OCI-LY3 (cell line): ENCODE measurements around the gene UBL5.
A peak's percentile ranks its signal among the peaks of the same experiment; 100 is the strongest.

ENCODE experiments used
- H2AFZ ChIP-seq: fragments of 200-600, 300-600 bp; shearing (Covaris generic); 2 replicates; pipeline ENCODE4 v1.6.0; 2014; ENCODE audit warnings: antibody characterized with exemption, low read depth, low read length
- H3K27ac ChIP-seq: fragments of 200-600, 300-600 bp; sonication (generic); 2 replicates; pipeline ENCODE4 v1.5.1; 2014; ENCODE audit warnings: mild to moderate bottlenecking, low read length, moderate library complexity, mixed read lengths
- H3K27me3 ChIP-seq: fragments of 200-600, 300-600 bp; sonication (generic); 2 replicates; pipeline ENCODE4 v1.6.1; 2014; ENCODE audit warnings: low read depth, low read length, mixed read lengths
- H3K36me3 ChIP-seq: fragments of 200-600, 300-600 bp; sonication (generic); replicated peaks from 2 replicates; pipeline ENCODE3; 2014; ENCODE audit warnings: low read depth, low read length, mixed read lengths
- H3K4me1 ChIP-seq: fragments of 300-600, 200-600 bp; sonication (generic); 2 replicates; pipeline ENCODE4 v1.6.1; 2014; ENCODE audit warnings: low read length, mixed read lengths
- H3K4me2 ChIP-seq: fragments of 200-600, 300-600 bp; sonication (generic); 2 replicates; pipeline ENCODE4 v1.6.1; 2014; ENCODE audit warnings: low read length, mixed read lengths
- H3K4me3 ChIP-seq: fragments of 300-600, 200-600 bp; sonication (generic); 2 replicates; pipeline ENCODE4 v1.5.1; 2014; ENCODE audit warnings: antibody characterized with exemption, mild to moderate bottlenecking, low read length, moderate library complexity
- H3K79me2 ChIP-seq: fragments of 300-600, 200-600 bp; shearing (Covaris generic); 2 replicates; pipeline ENCODE4 v1.6.1; 2014; ENCODE audit warnings: mild to moderate bottlenecking, low read length, mixed read lengths
- H3K9ac ChIP-seq: fragments of 300-600, 200-600 bp; shearing (Covaris generic); 2 replicates; pipeline ENCODE4 v1.6.0; 2014; ENCODE audit warnings: mild to moderate bottlenecking, low read length, moderate library complexity
- H3K9me3 ChIP-seq: fragments of 200-600, 300-600 bp; shearing (Covaris generic); 2 replicates; pipeline ENCODE4 v1.6.1; 2014; ENCODE audit warnings: low read length, mixed read lengths; ENCODE audit not compliant: insufficient read depth
- H4K20me1 ChIP-seq: fragments of 200-600, 300-600 bp; sonication (generic); 2 replicates; pipeline ENCODE4 v1.6.1; 2016; ENCODE audit warnings: low read length, mixed read lengths; ENCODE audit not compliant: insufficient read depth
- EZH2phosphoT487 ChIP-seq: fragments of 200-600 bp; shearing (Covaris generic); IDR thresholded peaks from 2 replicates; pipeline ENCODE4 v1.6.1; 2018; ENCODE audit warnings: antibody characterized with exemption, mixed run types, low read depth
- TF ChIP-seq, protein P1 (sequence below): fragments of 200-600, 300-600 bp; sonication (generic); IDR thresholded peaks from 2 replicates; pipeline ENCODE4 v1.5.1; 2014; ENCODE audit warnings: antibody characterized with exemption, low read length, low read depth

Gene UBL5

DNA sequence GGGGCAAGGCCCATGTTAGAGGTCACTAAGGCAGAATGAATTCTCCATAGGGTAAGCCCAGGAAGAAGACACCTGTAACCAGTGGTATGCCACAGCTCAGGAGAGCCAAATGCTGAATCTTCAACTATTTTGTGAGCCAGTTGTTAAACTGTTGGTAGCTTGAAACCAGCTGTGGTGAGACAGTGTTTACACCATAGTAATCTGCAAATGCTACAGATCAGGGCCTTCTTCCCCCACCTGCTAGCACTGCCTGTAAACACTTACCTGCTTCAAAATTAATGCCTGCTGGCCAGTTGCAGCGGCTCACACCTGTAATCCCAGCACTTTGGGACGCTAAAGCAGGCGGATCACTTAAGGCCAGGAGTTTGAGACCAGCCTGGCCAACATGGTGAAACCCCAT lies 20.9 kb upstream of the UBL5 start:
- TF ChIP-seq EZH2phosphoT487 = no peak
- TF ChIP-seq, protein P1, sequence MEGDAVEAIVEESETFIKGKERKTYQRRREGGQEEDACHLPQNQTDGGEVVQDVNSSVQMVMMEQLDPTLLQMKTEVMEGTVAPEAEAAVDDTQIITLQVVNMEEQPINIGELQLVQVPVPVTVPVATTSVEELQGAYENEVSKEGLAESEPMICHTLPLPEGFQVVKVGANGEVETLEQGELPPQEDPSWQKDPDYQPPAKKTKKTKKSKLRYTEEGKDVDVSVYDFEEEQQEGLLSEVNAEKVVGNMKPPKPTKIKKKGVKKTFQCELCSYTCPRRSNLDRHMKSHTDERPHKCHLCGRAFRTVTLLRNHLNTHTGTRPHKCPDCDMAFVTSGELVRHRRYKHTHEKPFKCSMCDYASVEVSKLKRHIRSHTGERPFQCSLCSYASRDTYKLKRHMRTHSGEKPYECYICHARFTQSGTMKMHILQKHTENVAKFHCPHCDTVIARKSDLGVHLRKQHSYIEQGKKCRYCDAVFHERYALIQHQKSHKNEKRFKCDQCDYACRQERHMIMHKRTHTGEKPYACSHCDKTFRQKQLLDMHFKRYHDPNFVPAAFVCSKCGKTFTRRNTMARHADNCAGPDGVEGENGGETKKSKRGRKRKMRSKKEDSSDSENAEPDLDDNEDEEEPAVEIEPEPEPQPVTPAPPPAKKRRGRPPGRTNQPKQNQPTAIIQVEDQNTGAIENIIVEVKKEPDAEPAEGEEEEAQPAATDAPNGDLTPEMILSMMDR = no peak
- no peak overlapping the region for H3K4me3 ChIP-seq
- no peaks in the 10 kb centered on the region for H3K79me2 ChIP-seq
- peaks cover 28% of the 10 kb centered on the region for H3K36me3 ChIP-seq
- no peak overlapping the region for H3K27ac ChIP-seq
- no peak overlapping the region for H3K4me2 ChIP-seq
- H2AFZ ChIP-seq = no peak overlapping the region
- H3K4me1 ChIP-seq = no peaks in the 10 kb centered on the region
- no peaks in the 10 kb centered on the region for H3K9me3 ChIP-seq
- no peaks in the 10 kb centered on the region for H4K20me1 ChIP-seq
- H3K27me3 ChIP-seq = no peaks in the 10 kb centered on the region
- H3K9ac ChIP-seq = no peak overlapping the region

DNA sequence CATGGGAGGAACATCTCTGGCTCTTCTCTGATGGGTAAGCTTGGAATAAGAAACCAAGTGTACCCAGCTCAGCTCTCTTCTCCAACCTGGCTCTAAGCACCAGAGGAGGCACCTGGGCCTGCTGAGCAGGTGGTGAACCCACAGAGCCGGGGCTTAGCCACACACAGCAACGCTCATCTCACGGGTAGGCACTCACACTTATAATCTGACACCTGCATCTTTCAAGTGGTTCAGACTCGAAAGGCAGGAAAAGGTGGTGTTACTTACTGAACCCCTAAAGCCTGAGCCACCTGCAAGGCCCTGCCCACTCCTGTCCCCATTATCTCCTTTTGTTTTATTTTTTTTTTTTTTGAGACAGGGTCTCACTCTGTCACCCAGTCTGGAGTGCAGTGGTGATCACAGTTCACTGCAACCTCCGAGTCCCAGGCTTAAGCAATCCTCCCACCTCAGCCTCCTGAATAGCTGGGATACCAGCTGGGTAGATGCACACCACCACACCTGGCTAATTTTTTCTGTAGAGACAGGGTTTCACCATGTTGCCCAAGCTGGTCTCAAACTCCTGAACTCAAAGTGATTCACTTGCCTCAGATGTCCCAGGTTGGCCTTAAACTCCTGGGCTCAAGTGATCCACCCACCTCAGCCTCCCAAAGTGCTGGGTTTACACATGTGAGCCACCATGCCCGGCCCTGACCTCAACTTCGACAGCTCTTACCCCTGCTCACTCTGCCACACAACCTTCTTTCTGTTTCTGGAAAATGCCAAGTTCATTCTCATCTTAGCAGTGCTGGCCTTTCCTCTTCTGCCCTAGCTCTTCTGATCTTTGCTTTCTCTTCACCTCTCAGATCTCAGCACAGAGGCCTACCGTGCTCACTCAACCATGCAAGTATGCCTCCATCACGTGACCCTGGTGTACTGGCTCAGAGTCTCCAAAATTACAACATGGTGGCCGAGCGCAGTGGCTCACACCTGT lies 18.6 kb upstream of the UBL5 start:
- no peaks in the 10 kb centered on the region for H4K20me1 ChIP-seq
- no peaks in the 10 kb centered on the region for H3K9me3 ChIP-seq
- no peak overlapping the region for H3K9ac ChIP-seq
- H2AFZ ChIP-seq = no peak overlapping the region
- no peak overlapping the region for H3K4me3 ChIP-seq
- no peaks in the 10 kb centered on the region for H3K79me2 ChIP-seq
- no peaks in the 10 kb centered on the region for H3K27me3 ChIP-seq
- no peak overlapping the region for H3K4me2 ChIP-seq
- no peak overlapping the region for H3K27ac ChIP-seq
- no peak for TF ChIP-seq EZH2phosphoT487
- TF ChIP-seq, protein P1 = no peak
- no peaks in the 10 kb centered on the region for H3K4me1 ChIP-seq
- H3K36me3 ChIP-seq = peaks cover 31% of the 10 kb centered on the region

DNA sequence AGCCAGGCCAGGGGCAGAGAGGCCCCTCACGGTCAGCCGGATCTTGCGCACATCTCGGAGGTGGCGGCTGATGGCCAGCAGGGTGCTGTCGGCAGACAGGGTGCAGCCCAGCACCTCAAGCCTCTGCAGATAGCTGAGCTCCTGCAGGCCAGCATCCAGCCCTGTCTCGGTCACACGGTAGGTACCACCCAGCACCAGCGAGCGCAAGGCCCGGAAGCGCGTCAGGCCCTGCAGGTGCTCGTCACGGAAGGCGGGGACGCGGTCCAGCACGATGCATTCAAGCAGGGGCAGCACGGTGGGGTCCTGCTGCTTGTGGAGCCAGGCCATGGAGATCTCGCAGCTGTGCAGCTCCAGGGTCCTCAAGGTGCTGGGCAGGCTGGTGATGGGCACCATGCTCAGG lies 16.6 kb upstream of the UBL5 start:
- no peaks in the 10 kb centered on the region for H3K27me3 ChIP-seq
- H3K36me3 ChIP-seq = peaks cover 36% of the 10 kb centered on the region
- no peak overlapping the region for H3K27ac ChIP-seq
- no peaks in the 10 kb centered on the region for H4K20me1 ChIP-seq
- no peak overlapping the region for H2AFZ ChIP-seq
- no peak for TF ChIP-seq EZH2phosphoT487
- TF ChIP-seq, protein P1 = no peak
- no peak overlapping the region for H3K4me3 ChIP-seq
- H3K4me2 ChIP-seq = no peak overlapping the region
- no peaks in the 10 kb centered on the region for H3K9me3 ChIP-seq
- peaks cover 7% of the 10 kb centered on the region for H3K79me2 ChIP-seq
- no peak overlapping the region for H3K9ac ChIP-seq
- H3K4me1 ChIP-seq = no peaks in the 10 kb centered on the region

DNA sequence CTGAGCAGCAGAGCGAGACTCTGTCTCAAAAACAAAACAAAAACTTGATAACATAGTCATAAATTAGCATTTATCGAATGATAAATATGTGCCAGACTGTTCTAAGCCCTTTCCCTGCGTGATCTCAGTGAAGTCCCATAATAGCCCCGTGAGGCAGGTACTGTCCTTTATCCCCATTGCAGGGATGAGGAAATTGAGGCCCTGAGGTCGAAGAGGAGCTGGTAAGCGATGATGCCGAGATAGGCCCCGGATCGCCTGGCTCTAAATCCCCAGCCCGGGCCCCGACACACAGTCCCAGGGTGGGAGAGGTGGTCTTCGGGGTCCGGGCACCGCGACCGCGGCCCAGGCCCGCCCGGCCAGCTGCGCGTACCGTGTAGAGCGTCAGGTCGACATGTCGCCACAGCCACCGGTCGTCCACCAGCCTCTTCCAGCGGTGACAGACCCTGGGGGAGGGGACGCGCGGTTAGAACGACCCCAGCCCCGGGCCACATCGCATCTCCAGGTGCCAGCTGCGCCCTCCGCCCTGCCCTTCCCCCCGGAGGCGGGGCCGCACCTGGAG lies 9.5 kb upstream of the UBL5 start:
- TF ChIP-seq, protein P1 = no peak
- no peak for TF ChIP-seq EZH2phosphoT487
- H3K36me3 ChIP-seq = peaks cover 19% of the 10 kb centered on the region
- H3K9me3 ChIP-seq = 0 out of 2 replicates have a peak, but pooled peaks cover 3% of the 10 kb centered on the region
- peak overlapping the region; percentile 78 for H3K27ac ChIP-seq
- peak overlapping the region; percentile 83 for H3K4me2 ChIP-seq
- peaks cover 32% of the 10 kb centered on the region for H3K79me2 ChIP-seq
- no peaks in the 10 kb centered on the region for H3K27me3 ChIP-seq
- H3K4me1 ChIP-seq = peaks cover 12% of the 10 kb centered on the region
- peak overlapping the region; percentile 85 for H3K9ac ChIP-seq
- peak overlapping the region; percentile 87 for H2AFZ ChIP-seq
- H4K20me1 ChIP-seq = no peaks in the 10 kb centered on the region
- H3K4me3 ChIP-seq = peak overlapping the region; percentile 85
